ENCODE results near the gene NPPC. TPM values are rescaled to one million over a fixed set of nuclear protein-coding genes. Genes with fewer than 3 reads are reported as not detected.

NPPC gene
- total and polyA plus RNA-seq, 2 of the 8 experiments (the other 6 are each of a cell fraction or from before 2014, with no cell fraction given): 1.3 to 4.7 TPM

DNA sequence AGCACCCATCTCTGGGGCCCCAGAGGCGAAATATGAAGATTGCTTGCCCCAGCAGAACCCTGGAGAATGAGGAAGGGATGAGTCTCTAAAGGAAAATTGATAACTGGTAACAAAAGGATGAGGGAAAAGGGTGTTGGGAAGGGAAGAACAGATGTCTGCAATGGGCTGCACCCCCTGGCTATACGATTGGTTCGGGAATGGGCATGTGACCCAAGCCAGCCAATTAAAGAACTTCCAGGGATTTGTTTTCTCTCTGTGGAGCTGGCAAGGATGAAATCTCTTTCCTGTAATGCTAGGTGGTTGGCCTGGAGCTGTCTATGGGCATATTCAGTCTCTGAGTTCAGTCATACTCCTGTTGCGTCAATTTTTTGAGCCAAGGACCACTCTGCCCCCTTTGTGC is 12.8 kb upstream of the NPPC start:
- POLR2A ChIA-PET (ENCODE audit: partially characterized antibody): no interaction called here
- no peaks in the 10 kb centered on the region for H3K27me3 ChIP-seq (replicated peaks in 1 of 4; ENCODE audit: control insufficient read depth in 3 of 4, extremely low read depth in 1 of 4, insufficient read depth in 3 of 4, low read length in 3 of 4)
- 95% methylated on average over 4 of the region's 4 CpGs; no CpG with 5 or more reads in 1 of the 2 experiments for WGBS, 2 experiments (ENCODE audit: extremely low coverage in 1 of 2, insufficient coverage in 1 of 2, insufficient read length in 1 of 2, insufficient replicate concordance in 2 of 2, low coverage in 1 of 2, low lambda C conversion rate in 2 of 2, missing lambda C conversion rate in 1 of 2)
- H3K9me3 ChIP-seq (ENCODE audit: insufficient read depth in 2 of 2, low read depth in 1 of 2, low read length in 1 of 2): no peaks in the 10 kb centered on the region
- no peak overlapping the region for H4K8ac ChIP-seq (ENCODE audit: extremely low read depth, insufficient read depth, low read length)
- H3K4me3 ChIP-seq (ENCODE audit: extremely low read depth in 1 of 4, insufficient read depth in 2 of 4, low read depth in 3 of 4, low read length in 4 of 4): no peak overlapping the region
- no peak overlapping the region for H2AK5ac ChIP-seq (ENCODE audit: low read depth, low read length)
- H3K79me2 ChIP-seq (ENCODE audit: control insufficient read depth in 1 of 2, insufficient read depth in 2 of 2, low read length in 2 of 2): no peaks in the 10 kb centered on the region
- CTCF ChIA-PET (ENCODE audit: partially characterized antibody): interaction anchor here (1.0 to 3.5 kb wide), 4 partner anchors 10 to 204 kb away, joined by 3 to 18 read pairs (median 8); partner anchors contain the start of gene NPPC
- no peak overlapping the region for H4K5ac ChIP-seq (ENCODE audit: insufficient read length, low read depth, low read length)
- no peak overlapping the region for H3K56ac ChIP-seq (replicated peaks; ENCODE audit: insufficient read length, low read depth, low read length)
- H3K36me3 ChIP-seq (ENCODE audit: control insufficient read depth in 2 of 4, insufficient read depth in 4 of 4, low read length in 3 of 4): no peaks in the 10 kb centered on the region
- H3K9ac ChIP-seq (replicated peaks in 1 of 4; ENCODE audit: extremely low read depth in 1 of 4, low read depth in 3 of 4, low read length in 3 of 4): no peak overlapping the region
- no peak overlapping the region for H4K91ac ChIP-seq (replicated peaks; ENCODE audit: insufficient read length, low read length)
- no peak overlapping the region for H3K23ac ChIP-seq (ENCODE audit: insufficient read length)
- no peaks in the 10 kb centered on the region for H3K4me1 ChIP-seq (replicated peaks in 1 of 4; ENCODE audit: control insufficient read depth in 3 of 4, insufficient read depth in 4 of 4, low read length in 3 of 4)
- H2BK12ac ChIP-seq (ENCODE audit: low read depth, low read length): no peak overlapping the region
- H2BK20ac ChIP-seq (ENCODE audit: low read length): no peak overlapping the region
- H2BK120ac ChIP-seq (replicated peaks; ENCODE audit: low read depth, low read length): no peak overlapping the region
- H2BK5ac ChIP-seq (ENCODE audit: low read depth, low read length): no peak overlapping the region
- FAIRE-seq (no peak), DNase-seq (ENCODE audit: low read depth in 1 of 2, low spot score in 2 of 2) (no peak)
- H3K4ac ChIP-seq (replicated peaks; ENCODE audit: insufficient read length, low read depth, low read length): no peak overlapping the region
- no peak overlapping the region for H2BK15ac ChIP-seq (ENCODE audit: low read length)
- H4K20me1 ChIP-seq (replicated peaks in 1 of 2; ENCODE audit: control insufficient read depth in 1 of 2, insufficient read depth in 2 of 2, low read length in 2 of 2): no peaks in the 10 kb centered on the region
- no peak overlapping the region for H3K18ac ChIP-seq (ENCODE audit: extremely low read depth, low read length)
- H3K4me2 ChIP-seq (ENCODE audit: insufficient read depth in 1 of 2, low read depth in 2 of 2, low read length in 2 of 2): no peak overlapping the region
- H2AFZ ChIP-seq (ENCODE audit: low read length): peak overlapping the region; percentile 60
- H3K14ac ChIP-seq (ENCODE audit: insufficient read length): no peak overlapping the region
- H3K27ac ChIP-seq (ENCODE audit: low read depth, low read length): no peak overlapping the region
- no peaks in the 10 kb centered on the region for H3K23me2 ChIP-seq (ENCODE audit: low read depth, low read length)
- H3K79me1 ChIP-seq (ENCODE audit: low read depth, low read length): no peaks in the 10 kb centered on the region
- TF ChIP-seq POLR2A (IDR thresholded peaks at IDR 0.05; ENCODE audit: control extremely low read depth in 1 of 2, low read depth in 2 of 2, low read length in 2 of 2): no peak

All from H1 (cell line).